ENCODE data around the gene NOSTRIN. TPM values are rescaled to one million over a fixed set of nuclear protein-coding genes. Genes with fewer than 3 reads are reported as not detected.

Gene NOSTRIN
- total and polyA plus RNA-seq, 4 donors, result 4.1 to 16.7 (median 8.5) TPM

DNA sequence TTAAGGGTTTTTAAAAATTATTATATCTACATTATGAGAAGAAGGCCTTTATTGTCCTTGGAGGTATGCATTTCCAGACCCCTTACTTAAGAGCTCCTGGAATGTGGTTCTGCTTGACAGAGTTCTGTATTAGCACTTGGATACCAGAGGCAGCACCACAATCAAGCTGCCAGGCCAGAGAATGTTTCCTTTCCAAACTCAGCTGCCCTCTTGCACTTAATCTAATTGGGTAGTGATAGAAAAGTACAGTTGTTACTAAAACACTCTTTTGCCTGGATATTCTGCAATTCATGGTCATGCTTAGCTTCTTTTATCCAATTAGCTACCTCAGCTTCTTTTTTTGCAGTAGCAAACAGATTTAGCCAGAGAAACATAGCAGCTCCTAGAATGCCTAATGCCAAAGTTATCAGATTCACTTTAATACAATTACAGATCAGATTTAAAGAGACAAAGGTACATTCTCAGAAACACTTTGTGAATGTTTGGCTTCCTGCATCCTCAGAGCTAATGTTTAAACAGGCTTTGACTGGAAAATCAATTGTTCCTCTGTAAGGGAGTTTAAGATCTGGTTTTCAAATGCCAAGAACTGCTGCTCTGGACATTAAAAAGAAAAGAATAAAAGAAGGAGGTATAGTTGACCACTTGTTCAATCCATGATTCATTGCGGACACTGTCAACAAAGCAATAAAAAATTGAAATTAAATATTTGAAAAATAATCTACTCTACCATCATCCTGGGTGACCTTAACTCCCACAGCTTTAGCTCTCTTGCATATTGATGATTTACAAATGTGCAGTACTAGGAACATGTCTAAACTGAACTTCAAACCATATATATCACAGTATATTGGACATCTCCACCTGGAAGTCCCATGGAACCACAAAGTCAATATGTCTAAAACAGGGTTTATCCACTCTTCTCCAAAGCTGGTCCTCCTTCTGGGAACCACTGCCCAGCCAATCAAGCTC lies 12.8 kb downstream of the NOSTRIN start:
- Histone ChIP-seq H3K27ac (ENCODE audit: low read depth in 1 of 2, low read length in 2 of 2) (no peak overlapping the region), H3K4me3 (ENCODE audit: low read depth in 1 of 3, low read length in 3 of 3) (no peak overlapping the region)
- DNase-seq (ENCODE audit: low spot score), result no peak

More for the DNA sequence above, 12.8 kb downstream of the NOSTRIN start:
- Histone ChIP-seq H3K9ac (ENCODE audit: low read depth in 1 of 2, low read length in 2 of 2) (no peak overlapping the region), H3K27me3 (ENCODE audit: control insufficient read depth in 4 of 4, insufficient read depth in 4 of 4, low read length in 3 of 4) (no peaks in the 10 kb centered on the region), H3K9me3 (ENCODE audit: control insufficient read depth in 4 of 4, low read length in 3 of 4) (no peaks in the 10 kb centered on the region), H3K36me3 (ENCODE audit: control insufficient read depth in 4 of 4, insufficient read depth in 3 of 4, low read depth in 1 of 4, low read length in 3 of 4) (no peaks in the 10 kb centered on the region), H3K4me1 (ENCODE audit: control insufficient read depth in 4 of 4, insufficient read depth in 4 of 4, low read length in 3 of 4) (peaks cover 0 to 18% (median 10%) of the 10 kb centered on the region in 4 donors)
- TF ChIP-seq, protein P1, sequence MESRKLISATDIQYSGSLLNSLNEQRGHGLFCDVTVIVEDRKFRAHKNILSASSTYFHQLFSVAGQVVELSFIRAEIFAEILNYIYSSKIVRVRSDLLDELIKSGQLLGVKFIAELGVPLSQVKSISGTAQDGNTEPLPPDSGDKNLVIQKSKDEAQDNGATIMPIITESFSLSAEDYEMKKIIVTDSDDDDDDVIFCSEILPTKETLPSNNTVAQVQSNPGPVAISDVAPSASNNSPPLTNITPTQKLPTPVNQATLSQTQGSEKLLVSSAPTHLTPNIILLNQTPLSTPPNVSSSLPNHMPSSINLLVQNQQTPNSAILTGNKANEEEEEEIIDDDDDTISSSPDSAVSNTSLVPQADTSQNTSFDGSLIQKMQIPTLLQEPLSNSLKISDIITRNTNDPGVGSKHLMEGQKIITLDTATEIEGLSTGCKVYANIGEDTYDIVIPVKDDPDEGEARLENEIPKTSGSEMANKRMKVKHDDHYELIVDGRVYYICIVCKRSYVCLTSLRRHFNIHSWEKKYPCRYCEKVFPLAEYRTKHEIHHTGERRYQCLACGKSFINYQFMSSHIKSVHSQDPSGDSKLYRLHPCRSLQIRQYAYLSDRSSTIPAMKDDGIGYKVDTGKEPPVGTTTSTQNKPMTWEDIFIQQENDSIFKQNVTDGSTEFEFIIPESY (IDR thresholded peaks at IDR 0.05), result peak; percentile 21
- TF ChIP-seq, protein P2, sequence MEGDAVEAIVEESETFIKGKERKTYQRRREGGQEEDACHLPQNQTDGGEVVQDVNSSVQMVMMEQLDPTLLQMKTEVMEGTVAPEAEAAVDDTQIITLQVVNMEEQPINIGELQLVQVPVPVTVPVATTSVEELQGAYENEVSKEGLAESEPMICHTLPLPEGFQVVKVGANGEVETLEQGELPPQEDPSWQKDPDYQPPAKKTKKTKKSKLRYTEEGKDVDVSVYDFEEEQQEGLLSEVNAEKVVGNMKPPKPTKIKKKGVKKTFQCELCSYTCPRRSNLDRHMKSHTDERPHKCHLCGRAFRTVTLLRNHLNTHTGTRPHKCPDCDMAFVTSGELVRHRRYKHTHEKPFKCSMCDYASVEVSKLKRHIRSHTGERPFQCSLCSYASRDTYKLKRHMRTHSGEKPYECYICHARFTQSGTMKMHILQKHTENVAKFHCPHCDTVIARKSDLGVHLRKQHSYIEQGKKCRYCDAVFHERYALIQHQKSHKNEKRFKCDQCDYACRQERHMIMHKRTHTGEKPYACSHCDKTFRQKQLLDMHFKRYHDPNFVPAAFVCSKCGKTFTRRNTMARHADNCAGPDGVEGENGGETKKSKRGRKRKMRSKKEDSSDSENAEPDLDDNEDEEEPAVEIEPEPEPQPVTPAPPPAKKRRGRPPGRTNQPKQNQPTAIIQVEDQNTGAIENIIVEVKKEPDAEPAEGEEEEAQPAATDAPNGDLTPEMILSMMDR (IDR thresholded peaks at IDR 0.05; ENCODE audit: low read depth, low read length, missing input control), result no peak
- TF ChIP-seq FOXA2 (IDR thresholded peaks at IDR 0.05) (no peak), RXRA (IDR thresholded peaks at IDR 0.05) (peak in 1 of 2 donors; percentile 34), EGR1 (IDR thresholded peaks at IDR 0.05; ENCODE audit: low read depth in 2 of 2) (no peak), SP1 (IDR thresholded peaks at IDR 0.05) (peak; percentile 30), HNF4A (conservative IDR thresholded peaks at IDR 0.05) (peak; percentile 22 to 32), JUND (IDR thresholded peaks at IDR 0.05) (peak in 1 of 2 donors; percentile 22), GABPA (IDR thresholded peaks at IDR 0.05 in 1 of 2, conservative IDR thresholded peaks at IDR 0.05 in 1 of 2) (no peak)
- TF ChIP-seq, protein P3, sequence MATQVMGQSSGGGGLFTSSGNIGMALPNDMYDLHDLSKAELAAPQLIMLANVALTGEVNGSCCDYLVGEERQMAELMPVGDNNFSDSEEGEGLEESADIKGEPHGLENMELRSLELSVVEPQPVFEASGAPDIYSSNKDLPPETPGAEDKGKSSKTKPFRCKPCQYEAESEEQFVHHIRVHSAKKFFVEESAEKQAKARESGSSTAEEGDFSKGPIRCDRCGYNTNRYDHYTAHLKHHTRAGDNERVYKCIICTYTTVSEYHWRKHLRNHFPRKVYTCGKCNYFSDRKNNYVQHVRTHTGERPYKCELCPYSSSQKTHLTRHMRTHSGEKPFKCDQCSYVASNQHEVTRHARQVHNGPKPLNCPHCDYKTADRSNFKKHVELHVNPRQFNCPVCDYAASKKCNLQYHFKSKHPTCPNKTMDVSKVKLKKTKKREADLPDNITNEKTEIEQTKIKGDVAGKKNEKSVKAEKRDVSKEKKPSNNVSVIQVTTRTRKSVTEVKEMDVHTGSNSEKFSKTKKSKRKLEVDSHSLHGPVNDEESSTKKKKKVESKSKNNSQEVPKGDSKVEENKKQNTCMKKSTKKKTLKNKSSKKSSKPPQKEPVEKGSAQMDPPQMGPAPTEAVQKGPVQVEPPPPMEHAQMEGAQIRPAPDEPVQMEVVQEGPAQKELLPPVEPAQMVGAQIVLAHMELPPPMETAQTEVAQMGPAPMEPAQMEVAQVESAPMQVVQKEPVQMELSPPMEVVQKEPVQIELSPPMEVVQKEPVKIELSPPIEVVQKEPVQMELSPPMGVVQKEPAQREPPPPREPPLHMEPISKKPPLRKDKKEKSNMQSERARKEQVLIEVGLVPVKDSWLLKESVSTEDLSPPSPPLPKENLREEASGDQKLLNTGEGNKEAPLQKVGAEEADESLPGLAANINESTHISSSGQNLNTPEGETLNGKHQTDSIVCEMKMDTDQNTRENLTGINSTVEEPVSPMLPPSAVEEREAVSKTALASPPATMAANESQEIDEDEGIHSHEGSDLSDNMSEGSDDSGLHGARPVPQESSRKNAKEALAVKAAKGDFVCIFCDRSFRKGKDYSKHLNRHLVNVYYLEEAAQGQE (IDR thresholded peaks at IDR 0.05), result no peak
- TF ChIP-seq, protein P4, sequence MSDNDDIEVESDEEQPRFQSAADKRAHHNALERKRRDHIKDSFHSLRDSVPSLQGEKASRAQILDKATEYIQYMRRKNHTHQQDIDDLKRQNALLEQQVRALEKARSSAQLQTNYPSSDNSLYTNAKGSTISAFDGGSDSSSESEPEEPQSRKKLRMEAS (IDR thresholded peaks at IDR 0.05), result peak; percentile 11
- 69% methylated on average over 1 of the region's 1 CpG for WGBS

All from liver (tissue), 9 donors.